Chondrocyte (in vitro differentiated cells): ENCODE data around the gene TNFRSF14. TPM values are rescaled to one million over a fixed set of nuclear protein-coding genes. Genes with fewer than 3 reads are reported as not detected.
"Not testable (repeated sequence)": the region's sequence is repeated elsewhere in the genome, so short reads cannot be mapped to it uniquely, and the experiment has no call there.

Experiments used
- DNase-seq: peaks from one replicate; pipeline ENCODE4 v3.0.0; 2021; ENCODE audit warnings: mixed read lengths, low spot score
- H3K27ac Mint-ChIP-seq: one replicate; pipeline ENCODE4 v1.8.0; 2021; ENCODE audit warnings: mild to moderate bottlenecking, moderate library complexity, mixed read lengths; ENCODE audit not compliant: unreplicated experiment
- H3K27me3 Mint-ChIP-seq: 2 replicates; pipeline ENCODE4 v1.8.0; 2021; ENCODE audit warnings: low read depth, mixed read lengths
- H3K36me3 Mint-ChIP-seq: 2 replicates; pipeline ENCODE4 v1.8.0; 2021; ENCODE audit warnings: low read depth, mixed read lengths
- H3K4me1 Mint-ChIP-seq: 2 replicates; pipeline ENCODE4 v1.8.0; 2021; ENCODE audit warnings: low read depth, mild to moderate bottlenecking, mixed read lengths
- H3K4me3 Mint-ChIP-seq: one replicate; pipeline ENCODE4 v1.8.0; 2021; ENCODE audit warnings: mild to moderate bottlenecking, moderate library complexity, mixed read lengths; ENCODE audit not compliant: unreplicated experiment
- H3K9me3 Mint-ChIP-seq: 2 replicates; pipeline ENCODE4 v1.8.0; 2021; ENCODE audit warnings: low read depth, mixed read lengths
- CTCF ChIP-seq: fragments of 200-600 bp; sonication (generic); IDR thresholded peaks from 2 replicates; pipeline ENCODE4 v1.5.0; 2021; ENCODE audit warnings: antibody characterized with exemption, mild to moderate bottlenecking, moderate library complexity
- total RNA-seq: library from RNA; stranded (reverse); gene quantifications from 3 replicates; pipeline ENCODE4 v1.2.1, GENCODE V29; 2021

TNFRSF14 gene
- total RNA-seq, 1 donor from 2014 or later, result 0.95 TPM

- H3K4me1 Mint-ChIP-seq, result peaks cover 3% of the 10 kb centered on the region
- H3K4me3 Mint-ChIP-seq, result no peak overlapping the region
- H3K36me3 Mint-ChIP-seq, result peaks cover 3% of the 10 kb centered on the region
- no peak for TF ChIP-seq CTCF
- H3K27ac Mint-ChIP-seq, result no peak overlapping the region
- no peak for DNase-seq
- peaks cover 7% of the 10 kb centered on the region for H3K27me3 Mint-ChIP-seq
- peaks cover 11% of the 10 kb centered on the region for H3K9me3 Mint-ChIP-seq
Observed at GRCh38 chr1:2569060-2569459, 12.9 kb downstream of the TNFRSF14 start.

- H3K9me3 Mint-ChIP-seq, result peaks cover 14% of the 10 kb centered on the region
- DNase-seq, H3K4me1 Mint-ChIP-seq: not testable (repeated sequence)
Observed at GRCh38 chr1:2569703-2570102, 13.5 kb downstream of the TNFRSF14 start.

GRCh38 chr1:2570332-2570731 lies 14.2 kb downstream of the TNFRSF14 start:
- no peak overlapping the region for H3K4me3 Mint-ChIP-seq
- peaks cover 14% of the 10 kb centered on the region for H3K9me3 Mint-ChIP-seq
- peaks cover 3% of the 10 kb centered on the region for H3K4me1 Mint-ChIP-seq
- peaks cover 7% of the 10 kb centered on the region for H3K27me3 Mint-ChIP-seq
- DNase-seq, result no peak
- peaks cover 3% of the 10 kb centered on the region for H3K36me3 Mint-ChIP-seq
- no peak for TF ChIP-seq CTCF
- no peak overlapping the region for H3K27ac Mint-ChIP-seq

More at GRCh38 chr1:2569703-2570102, 13.5 kb downstream of the TNFRSF14 start:
- not testable (repeated sequence) for H3K36me3 Mint-ChIP-seq, H3K27ac Mint-ChIP-seq, H3K4me3 Mint-ChIP-seq, H3K27me3 Mint-ChIP-seq

- Mint-ChIP-seq H3K4me1 (no peaks in the 10 kb centered on the region), H3K36me3 (peaks cover 3% of the 10 kb centered on the region), H3K27ac (no peak overlapping the region), H3K9me3 (peaks cover 14% of the 10 kb centered on the region), H3K4me3 (no peak overlapping the region), H3K27me3 (peaks cover 7% of the 10 kb centered on the region)
- DNase-seq, result no peak
- TF ChIP-seq CTCF, result no peak
Observed at GRCh38 chr1:2571348-2571747, 15.2 kb downstream of the TNFRSF14 start.

GRCh38 chr1:2573250-2573920 lies 17.2 kb downstream of the TNFRSF14 start:
- Mint-ChIP-seq H3K4me3 (no peak overlapping the region), H3K27ac (no peak overlapping the region)
- no peak for TF ChIP-seq CTCF

GRCh38 chr1:2574350-2574749 lies 18.2 kb downstream of the TNFRSF14 start:
- DNase-seq, result no peak
- Mint-ChIP-seq H3K36me3 (peaks cover 3% of the 10 kb centered on the region), H3K27ac (no peak overlapping the region), H3K4me1 (no peaks in the 10 kb centered on the region), H3K9me3 (peaks cover 14% of the 10 kb centered on the region), H3K4me3 (no peak overlapping the region), H3K27me3 (peaks cover 7% of the 10 kb centered on the region)
- TF ChIP-seq CTCF, result no peak

More at GRCh38 chr1:2573250-2573920, 17.2 kb downstream of the TNFRSF14 start:
- peaks cover 7% of the 10 kb centered on the region for H3K27me3 Mint-ChIP-seq
- H3K4me1 Mint-ChIP-seq, result no peaks in the 10 kb centered on the region
- peaks cover 14% of the 10 kb centered on the region for H3K9me3 Mint-ChIP-seq
- no peak for DNase-seq
- peaks cover 3% of the 10 kb centered on the region for H3K36me3 Mint-ChIP-seq
